ENCODE measurements around the gene SND1.

SND1 gene

GRCh38 chr7:127858091-127858914 is 206.3 kb downstream of the SND1 start:
- no peak overlapping the region for H2AFZ ChIP-seq (ENCODE audit: low read length)
- H3F3A ChIP-seq (ENCODE audit: insufficient read depth, low read length) = peaks cover 21% of the 10 kb centered on the region
- H3K9me2 ChIP-seq (replicated peaks; ENCODE audit: insufficient read depth, low read length) = no peaks in the 10 kb centered on the region
- peaks cover 43% of the 10 kb centered on the region for H3K4me1 ChIP-seq (ENCODE audit: low read length)
- peaks cover 25% of the 10 kb centered on the region; the same call in 1 of the 2 replicates for H4K20me1 ChIP-seq (ENCODE audit: insufficient read depth, low read length)
- no peaks in the 10 kb centered on the region for H3K9me3 ChIP-seq (replicated peaks; ENCODE audit: insufficient read depth, low read length)
- H3K36me3 ChIP-seq (replicated peaks; ENCODE audit: insufficient read depth, low read length) = no peaks in the 10 kb centered on the region; the same call in 1 of the 2 replicates
- no peak overlapping the region for H3K9ac ChIP-seq (ENCODE audit: low read length)
- TF ChIP-seq CTCF (IDR thresholded peaks at IDR 0.05; ENCODE audit: low read length) (no peak), EZH2phosphoT487 (IDR thresholded peaks at IDR 0.05; ENCODE audit: low read length) (no peak), EZH2 (optimal IDR thresholded peaks at IDR 0.05; ENCODE audit: low read depth, low read length) (no peak)
- H3K4me2 ChIP-seq (ENCODE audit: low read depth, low read length) = no peak overlapping the region
- no peaks in the 10 kb centered on the region for H3K27me3 ChIP-seq (replicated peaks; ENCODE audit: insufficient read depth, low read length)
- no peak overlapping the region for H3K4me3 ChIP-seq (ENCODE audit: low read length)
- no peak for DNase-seq
- no peak overlapping the region for H3K27ac ChIP-seq (ENCODE audit: low read length)
- H3K79me2 ChIP-seq (ENCODE audit: low read length) = peaks cover 81% of the 10 kb centered on the region

GRCh38 chr7:127858915-127859189 is 206.9 kb downstream of the SND1 start:
- Histone ChIP-seq H3F3A (ENCODE audit: insufficient read depth, low read length) (peaks cover 21% of the 10 kb centered on the region), H3K79me2 (ENCODE audit: low read length) (peaks cover 81% of the 10 kb centered on the region), H3K9ac (ENCODE audit: low read length) (no peak overlapping the region), H3K27me3 (replicated peaks; ENCODE audit: insufficient read depth, low read length) (no peaks in the 10 kb centered on the region), H3K4me1 (ENCODE audit: low read length) (peaks cover 43% of the 10 kb centered on the region), H3K9me2 (replicated peaks; ENCODE audit: insufficient read depth, low read length) (no peaks in the 10 kb centered on the region), H3K36me3 (replicated peaks; ENCODE audit: insufficient read depth, low read length) (no peaks in the 10 kb centered on the region; the same call in 1 of the 2 replicates), H3K9me3 (replicated peaks; ENCODE audit: insufficient read depth, low read length) (no peaks in the 10 kb centered on the region), H3K4me2 (ENCODE audit: low read depth, low read length) (no peak overlapping the region), H2AFZ (ENCODE audit: low read length) (no peak overlapping the region), H3K27ac (ENCODE audit: low read length) (no peak overlapping the region), H3K4me3 (ENCODE audit: low read length) (no peak overlapping the region), H4K20me1 (ENCODE audit: insufficient read depth, low read length) (peaks cover 23% of the 10 kb centered on the region; the same call in 1 of the 2 replicates)
- TF ChIP-seq EZH2 (optimal IDR thresholded peaks at IDR 0.05; ENCODE audit: low read depth, low read length) = no peak
- no peak for TF ChIP-seq EZH2phosphoT487 (IDR thresholded peaks at IDR 0.05; ENCODE audit: low read length)
- no peak for TF ChIP-seq CTCF (IDR thresholded peaks at IDR 0.05; ENCODE audit: low read length)
- no peak for DNase-seq

GRCh38 chr7:127859330-127859729 is 207.3 kb downstream of the SND1 start:
- Histone ChIP-seq H3K79me2 (ENCODE audit: low read length) (peaks cover 83% of the 10 kb centered on the region), H3K27ac (ENCODE audit: low read length) (no peak overlapping the region), H3K36me3 (replicated peaks; ENCODE audit: insufficient read depth, low read length) (no peaks in the 10 kb centered on the region; the same call in 1 of the 2 replicates), H3K9ac (ENCODE audit: low read length) (no peak overlapping the region), H3K9me2 (replicated peaks; ENCODE audit: insufficient read depth, low read length) (no peaks in the 10 kb centered on the region), H3K4me2 (ENCODE audit: low read depth, low read length) (no peak overlapping the region), H3K9me3 (replicated peaks; ENCODE audit: insufficient read depth, low read length) (no peaks in the 10 kb centered on the region), H3K4me1 (ENCODE audit: low read length) (peaks cover 46% of the 10 kb centered on the region), H4K20me1 (ENCODE audit: insufficient read depth, low read length) (peaks cover 22% of the 10 kb centered on the region; the same call in 1 of the 2 replicates), H3K4me3 (ENCODE audit: low read length) (no peak overlapping the region), H3K27me3 (replicated peaks; ENCODE audit: insufficient read depth, low read length) (no peaks in the 10 kb centered on the region), H2AFZ (ENCODE audit: low read length) (no peak overlapping the region), H3F3A (ENCODE audit: insufficient read depth, low read length) (peaks cover 21% of the 10 kb centered on the region)
- no peak for DNase-seq
- no peak for TF ChIP-seq CTCF (IDR thresholded peaks at IDR 0.05; ENCODE audit: low read length)

All from MM.1S (cell line).